ENCODE results near the gene TUBGCP6.
A peak's percentile ranks its signal among the peaks of the same experiment; 100 is the strongest.
"Not testable (repeated sequence)": the region's sequence is repeated elsewhere in the genome, so short reads cannot be mapped to it uniquely, and the experiment has no call there.

Gene TUBGCP6

DNA sequence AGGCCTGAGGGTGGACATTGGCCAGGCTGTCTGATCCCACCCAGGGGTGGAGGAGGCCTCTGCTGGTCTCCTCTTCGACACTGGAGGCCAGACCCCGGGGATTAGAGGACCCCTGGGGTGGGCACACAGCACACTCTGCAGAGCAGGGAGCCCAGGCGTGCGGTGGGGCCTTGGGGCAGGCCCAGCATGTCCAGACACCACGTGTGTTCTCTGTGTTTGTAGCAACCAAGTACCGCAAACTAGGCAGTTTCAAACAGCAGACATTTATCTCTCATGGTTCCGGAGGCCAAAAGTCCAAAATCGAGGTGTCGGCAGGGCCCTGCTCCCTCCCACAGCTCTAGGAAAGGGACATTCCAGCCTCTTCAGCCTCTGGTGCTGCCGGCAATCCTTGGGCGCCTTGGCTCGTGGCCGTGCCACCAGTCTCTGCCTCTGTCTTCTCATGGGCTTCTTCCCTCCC is 72.8 kb downstream of the TUBGCP6 start:
- Mint-ChIP-seq H3K27ac (no peak overlapping the region), H3K4me3 (no peak overlapping the region), H3K36me3 (ENCODE audit: low read depth) (no peaks in the 10 kb centered on the region), H3K9me3 (peaks cover 4% of the 10 kb centered on the region), H3K27me3 (ENCODE audit: low read depth, poor library complexity) (peaks cover 59% of the 10 kb centered on the region), H3K4me1 (peaks cover 14% of the 10 kb centered on the region)
- no peak for DNase-seq
- TF ChIP-seq, protein P1, sequence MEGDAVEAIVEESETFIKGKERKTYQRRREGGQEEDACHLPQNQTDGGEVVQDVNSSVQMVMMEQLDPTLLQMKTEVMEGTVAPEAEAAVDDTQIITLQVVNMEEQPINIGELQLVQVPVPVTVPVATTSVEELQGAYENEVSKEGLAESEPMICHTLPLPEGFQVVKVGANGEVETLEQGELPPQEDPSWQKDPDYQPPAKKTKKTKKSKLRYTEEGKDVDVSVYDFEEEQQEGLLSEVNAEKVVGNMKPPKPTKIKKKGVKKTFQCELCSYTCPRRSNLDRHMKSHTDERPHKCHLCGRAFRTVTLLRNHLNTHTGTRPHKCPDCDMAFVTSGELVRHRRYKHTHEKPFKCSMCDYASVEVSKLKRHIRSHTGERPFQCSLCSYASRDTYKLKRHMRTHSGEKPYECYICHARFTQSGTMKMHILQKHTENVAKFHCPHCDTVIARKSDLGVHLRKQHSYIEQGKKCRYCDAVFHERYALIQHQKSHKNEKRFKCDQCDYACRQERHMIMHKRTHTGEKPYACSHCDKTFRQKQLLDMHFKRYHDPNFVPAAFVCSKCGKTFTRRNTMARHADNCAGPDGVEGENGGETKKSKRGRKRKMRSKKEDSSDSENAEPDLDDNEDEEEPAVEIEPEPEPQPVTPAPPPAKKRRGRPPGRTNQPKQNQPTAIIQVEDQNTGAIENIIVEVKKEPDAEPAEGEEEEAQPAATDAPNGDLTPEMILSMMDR (IDR thresholded peaks at IDR 0.05): no peak

DNA sequence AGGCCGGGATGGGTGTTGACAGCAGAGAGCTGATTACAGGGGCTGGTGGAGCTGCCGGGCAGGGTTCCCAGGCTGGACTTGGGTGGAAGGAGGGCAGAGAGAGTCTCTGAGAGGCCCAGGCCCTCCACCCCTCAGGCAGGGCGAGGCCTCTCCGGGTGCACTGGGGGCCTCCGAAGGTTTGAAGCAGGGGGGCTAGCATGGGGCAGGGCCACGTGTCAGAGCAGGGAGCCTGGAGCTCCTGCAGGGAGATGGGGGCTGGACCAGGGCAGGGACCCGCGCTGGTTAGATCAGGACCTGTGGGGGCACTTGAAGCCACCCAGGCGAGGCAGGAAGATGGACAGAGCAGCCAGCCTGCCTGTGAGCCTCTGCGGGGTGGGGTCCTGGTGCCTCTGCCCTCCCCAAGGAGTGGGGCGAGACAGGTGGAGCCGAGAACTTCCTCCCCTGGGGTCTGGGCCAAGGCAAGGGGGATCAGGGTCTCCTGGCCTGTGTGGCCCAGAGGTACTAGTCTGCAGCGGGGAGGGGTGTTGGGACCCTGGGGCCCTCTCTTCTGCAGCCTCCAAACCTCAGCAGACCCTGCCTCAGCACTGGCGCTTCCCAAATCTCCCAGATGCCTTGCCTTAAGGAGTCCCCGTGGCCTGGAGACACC is 73.4 kb downstream of the TUBGCP6 start:
- Mint-ChIP-seq H3K36me3 (ENCODE audit: low read depth) (no peaks in the 10 kb centered on the region), H3K4me3 (peak overlapping the region; percentile 86), H3K27me3 (ENCODE audit: low read depth, poor library complexity) (peaks cover 62% of the 10 kb centered on the region), H3K27ac (no peak overlapping the region), H3K4me1 (peaks cover 14% of the 10 kb centered on the region), H3K9me3 (peaks cover 4% of the 10 kb centered on the region)
- no peak for DNase-seq
- TF ChIP-seq, protein P1 (IDR thresholded peaks at IDR 0.05): no peak

DNA sequence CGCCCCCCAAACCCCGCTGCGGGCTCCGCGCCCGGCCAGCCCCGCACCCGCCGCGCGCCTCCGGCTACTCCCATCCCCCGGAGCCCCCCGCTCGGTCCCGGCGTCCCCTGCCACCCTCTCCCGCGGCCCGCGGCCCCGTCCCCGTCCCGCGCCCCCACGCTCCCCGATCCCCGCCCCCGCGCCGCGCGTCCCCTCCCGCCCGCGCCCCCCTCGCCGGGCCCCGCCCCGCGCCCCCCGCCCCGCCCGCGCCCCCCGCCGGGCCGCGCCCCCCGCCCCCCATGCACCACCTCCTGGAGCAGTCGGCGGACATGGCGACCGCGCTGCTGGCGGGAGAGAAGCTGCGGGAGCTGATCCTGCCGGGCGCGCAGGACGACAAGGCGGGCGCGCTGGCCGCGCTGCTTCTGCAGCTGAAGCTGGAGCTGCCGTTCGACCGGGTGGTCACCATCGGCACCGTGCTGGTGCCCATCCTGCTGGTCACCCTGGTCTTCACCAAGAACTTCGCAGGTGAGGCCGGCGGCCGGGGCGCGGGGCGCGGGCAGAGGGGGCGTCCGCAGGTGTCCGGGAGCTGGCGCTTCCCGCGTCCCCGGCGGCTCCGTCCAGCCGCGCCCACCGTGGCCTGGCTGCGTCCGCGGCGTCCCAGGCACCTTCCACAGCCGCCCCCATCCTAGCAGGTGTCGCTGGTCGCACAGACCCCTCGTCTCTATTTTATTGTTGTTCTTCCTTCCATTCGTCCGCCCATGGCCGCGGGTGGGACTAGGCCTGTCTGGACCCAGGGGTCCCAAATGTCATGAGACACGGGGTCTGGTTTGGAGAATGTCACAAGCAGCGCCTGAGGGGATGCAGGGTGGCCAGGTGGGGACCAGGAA is 74.1 kb downstream of the TUBGCP6 start, which contains the start of gene PANX2:
PANX2 (plus strand) TSS at position 279 of the 866 bp plus-strand sequence; CDS start at position 279, 0 bp downstream.
- peak; percentile 64 for DNase-seq
- Mint-ChIP-seq H3K9me3 (peaks cover 4% of the 10 kb centered on the region), H3K27ac (no peak within 1 kb of the TSS), H3K27me3 (ENCODE audit: low read depth, poor library complexity) (peaks cover 62% of the 10 kb centered on the region), H3K4me3 (peak within 1 kb of the TSS; percentile 86), H3K36me3 (ENCODE audit: low read depth) (no peaks in the 10 kb centered on the region), H3K4me1 (peaks cover 8% of the 10 kb centered on the region)
- TF ChIP-seq, protein P1 (IDR thresholded peaks at IDR 0.05): no peak

DNA sequence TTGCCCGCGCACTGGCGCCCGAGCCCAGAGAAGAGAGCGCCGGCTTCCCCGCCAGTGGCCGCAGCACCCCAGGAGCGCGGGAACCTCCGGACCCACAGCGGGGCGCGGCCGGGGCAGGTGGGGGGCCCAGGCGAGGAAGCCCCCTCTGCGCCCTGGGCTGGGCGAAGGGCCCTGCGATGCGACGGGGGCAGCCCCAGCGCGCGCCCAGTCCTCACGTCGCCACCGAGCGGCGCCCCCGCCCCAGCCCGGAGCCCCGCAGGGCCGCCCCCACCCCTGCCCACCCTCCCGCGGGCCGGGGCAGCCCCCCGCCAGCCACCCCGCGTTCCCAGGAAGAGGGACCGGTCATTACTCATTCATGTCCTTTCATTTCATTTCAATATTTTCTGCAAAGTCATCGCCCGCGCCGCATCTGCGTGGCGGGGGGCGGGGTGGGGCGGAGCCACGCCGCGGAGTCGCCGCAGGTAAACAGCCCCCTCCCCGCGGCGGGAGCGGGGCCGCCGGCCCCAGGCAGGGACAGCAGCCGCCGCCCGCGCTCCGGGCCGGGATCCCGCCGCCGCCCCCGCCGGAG is 75.0 kb downstream of the TUBGCP6 start:
- peaks cover 69% of the 10 kb centered on the region for H3K27me3 Mint-ChIP-seq (ENCODE audit: low read depth, poor library complexity)
- peak overlapping the region; percentile 71 for H3K4me3 Mint-ChIP-seq
- H3K36me3 Mint-ChIP-seq (ENCODE audit: low read depth): no peaks in the 10 kb centered on the region
- H3K27ac Mint-ChIP-seq: no peak overlapping the region
- H3K9me3 Mint-ChIP-seq: peaks cover 7% of the 10 kb centered on the region
- H3K4me1 Mint-ChIP-seq: peaks cover 5% of the 10 kb centered on the region
- TF ChIP-seq, protein P1 (IDR thresholded peaks at IDR 0.05): no peak
- DNase-seq: no peak

DNA sequence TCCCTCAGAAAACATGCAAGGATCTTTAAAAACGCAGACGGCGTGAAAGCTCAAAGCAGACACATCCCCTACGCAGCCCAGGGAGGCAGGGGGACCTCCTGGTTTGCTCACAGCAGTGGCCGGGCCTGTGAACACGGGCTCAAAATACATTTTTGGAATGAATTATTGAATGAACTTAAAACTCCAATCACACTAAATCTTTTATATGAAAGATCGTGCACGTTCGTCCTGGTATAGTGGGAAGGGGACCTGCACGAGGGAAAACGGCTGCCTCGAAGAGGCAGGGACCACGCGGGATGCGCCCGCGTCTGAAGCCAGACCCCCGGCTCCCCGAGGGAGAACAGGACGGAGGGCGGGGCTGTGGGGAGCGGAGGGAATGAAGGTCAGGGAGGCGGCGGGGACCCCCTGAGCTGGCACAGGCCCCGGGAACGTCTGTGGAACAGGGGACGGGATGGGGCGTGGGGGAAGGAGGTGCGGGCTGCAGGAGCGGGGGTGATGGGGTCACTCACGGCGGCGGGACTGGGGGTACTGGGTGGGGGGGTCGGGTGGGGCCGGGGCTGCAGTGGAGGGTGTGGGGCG is 75.6 kb downstream of the TUBGCP6 start:
- no peak overlapping the region for H3K27ac Mint-ChIP-seq
- H3K4me1 Mint-ChIP-seq: peaks cover 5% of the 10 kb centered on the region
- DNase-seq: peak; percentile 33
- H3K4me3 Mint-ChIP-seq: peak overlapping the region; percentile 72
- no peaks in the 10 kb centered on the region for H3K36me3 Mint-ChIP-seq (ENCODE audit: low read depth)
- H3K27me3 Mint-ChIP-seq (ENCODE audit: low read depth, poor library complexity): peaks cover 70% of the 10 kb centered on the region
- TF ChIP-seq, protein P1 (IDR thresholded peaks at IDR 0.05): no peak
- H3K9me3 Mint-ChIP-seq: peaks cover 7% of the 10 kb centered on the region

DNA sequence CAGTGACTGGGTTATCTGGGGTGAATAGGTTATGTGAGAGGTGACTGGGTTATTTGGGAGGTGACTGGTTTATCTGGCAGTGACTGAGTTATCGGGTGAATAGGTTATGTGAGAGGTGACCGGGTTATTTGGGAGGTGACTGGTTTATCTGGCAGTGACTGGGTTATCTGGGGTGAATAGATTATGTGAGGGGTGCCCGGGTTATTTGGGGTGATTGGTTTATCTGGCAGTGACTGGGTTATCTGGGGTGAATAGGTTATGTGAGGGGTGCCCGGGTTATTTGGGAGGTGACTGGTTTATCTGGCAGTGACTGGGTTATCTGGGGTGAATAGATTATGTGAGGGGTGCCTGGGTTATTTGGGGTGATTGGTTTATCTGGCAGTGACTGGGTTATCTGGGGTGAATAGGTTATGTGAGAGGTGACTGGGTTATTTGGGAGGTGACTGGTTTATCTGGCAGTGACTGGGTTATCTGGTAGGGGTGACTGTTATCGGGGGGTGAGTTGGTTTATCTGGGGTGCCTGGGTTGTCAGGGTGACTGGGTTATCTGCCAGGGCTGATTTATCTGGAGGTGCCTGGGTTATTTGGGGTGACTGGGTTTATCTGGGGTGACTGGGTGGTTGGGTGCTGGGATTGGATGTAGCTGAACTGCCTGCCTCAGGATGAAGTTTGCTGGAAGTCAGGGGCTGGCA is 76.2 kb downstream of the TUBGCP6 start:
- H3K9me3 Mint-ChIP-seq; H3K27ac Mint-ChIP-seq; H3K4me1 Mint-ChIP-seq; DNase-seq; H3K36me3 Mint-ChIP-seq (ENCODE audit: low read depth): not testable (repeated sequence)
- peak overlapping the region; percentile 72 for H3K4me3 Mint-ChIP-seq
- H3K27me3 Mint-ChIP-seq (ENCODE audit: low read depth, poor library complexity): peaks cover 67% of the 10 kb centered on the region

Data from nephron progenitor cell (in vitro differentiated cells).